ENCODE results near the gene FCMR. TPM values are rescaled to one million over a fixed set of nuclear protein-coding genes. Genes with fewer than 3 reads are reported as not detected.

FCMR gene
- total RNA-seq, 1 donor from 2014 or later: 24.5 TPM

DNA sequence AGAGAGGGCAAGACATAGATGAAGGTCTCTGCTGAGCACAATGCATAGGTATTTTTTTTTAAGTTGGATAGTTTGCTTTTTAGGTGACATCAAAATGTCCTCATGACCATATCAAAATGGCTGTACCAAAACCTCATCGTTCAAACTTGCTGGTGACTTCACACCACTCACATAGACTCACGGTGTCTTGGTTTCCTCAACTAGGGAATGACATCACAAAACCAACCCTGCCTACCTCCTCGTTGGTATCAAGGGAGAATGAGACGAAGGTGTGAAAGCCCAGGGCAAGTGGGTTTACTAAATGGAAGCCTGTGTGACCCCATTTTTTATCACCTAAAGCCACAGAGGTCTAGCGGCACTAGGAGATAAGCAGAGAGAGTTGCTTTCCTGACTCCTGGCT, 23.0 kb upstream of the FCMR start:
- Mint-ChIP-seq H3K4me1 (ENCODE audit: low read depth) (no peaks in the 10 kb centered on the region), H3K36me3 (ENCODE audit: low read depth) (no peaks in the 10 kb centered on the region), H3K4me3 (no peak overlapping the region), H3K27me3 (ENCODE audit: insufficient read depth) (peaks cover 12% of the 10 kb centered on the region), H3K9me3 (no peaks in the 10 kb centered on the region), H3K27ac (no peak overlapping the region)
- no peak for DNase-seq (ENCODE audit: low spot score)
- intact Hi-C loops (cut with micrococcal nuclease): no loop called here

- no peak for DNase-seq (ENCODE audit: low spot score)
- intact Hi-C loops (cut with micrococcal nuclease): no loop called here
- no peak overlapping the region for H3K4me3 Mint-ChIP-seq
- H3K9me3 Mint-ChIP-seq: no peaks in the 10 kb centered on the region
- H3K27ac Mint-ChIP-seq: no peak overlapping the region
- no peaks in the 10 kb centered on the region for H3K4me1 Mint-ChIP-seq (ENCODE audit: low read depth)
- H3K27me3 Mint-ChIP-seq (ENCODE audit: insufficient read depth): peaks cover 15% of the 10 kb centered on the region
- no peaks in the 10 kb centered on the region for H3K36me3 Mint-ChIP-seq (ENCODE audit: low read depth)
Observed at GRCh38 chr1:206941766-206942418, 20.2 kb upstream of the FCMR start.

DNA sequence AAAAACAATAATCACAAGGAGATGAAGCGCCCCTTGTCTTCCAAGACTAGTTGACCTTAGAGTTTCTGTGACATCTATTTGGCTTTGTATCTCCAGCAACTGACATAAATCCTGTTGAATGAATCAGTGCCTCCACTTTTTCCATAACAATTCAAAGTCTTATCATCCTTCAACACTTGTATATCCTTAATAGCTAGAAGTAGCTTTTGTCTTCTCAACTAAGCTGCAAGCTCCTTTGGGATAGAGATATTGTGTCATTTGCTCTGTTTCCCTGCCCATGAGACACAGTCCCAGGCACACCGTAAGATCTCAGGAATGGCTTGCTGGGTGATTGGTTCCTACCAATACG, 18.8 kb upstream of the FCMR start:
- Mint-ChIP-seq H3K27me3 (ENCODE audit: insufficient read depth) (peaks cover 15% of the 10 kb centered on the region), H3K9me3 (no peaks in the 10 kb centered on the region), H3K4me1 (ENCODE audit: low read depth) (no peaks in the 10 kb centered on the region), H3K36me3 (ENCODE audit: low read depth) (no peaks in the 10 kb centered on the region), H3K27ac (no peak overlapping the region), H3K4me3 (no peak overlapping the region)
- no peak for DNase-seq (ENCODE audit: low spot score)
- intact Hi-C loops (cut with micrococcal nuclease): no loop called here

DNA sequence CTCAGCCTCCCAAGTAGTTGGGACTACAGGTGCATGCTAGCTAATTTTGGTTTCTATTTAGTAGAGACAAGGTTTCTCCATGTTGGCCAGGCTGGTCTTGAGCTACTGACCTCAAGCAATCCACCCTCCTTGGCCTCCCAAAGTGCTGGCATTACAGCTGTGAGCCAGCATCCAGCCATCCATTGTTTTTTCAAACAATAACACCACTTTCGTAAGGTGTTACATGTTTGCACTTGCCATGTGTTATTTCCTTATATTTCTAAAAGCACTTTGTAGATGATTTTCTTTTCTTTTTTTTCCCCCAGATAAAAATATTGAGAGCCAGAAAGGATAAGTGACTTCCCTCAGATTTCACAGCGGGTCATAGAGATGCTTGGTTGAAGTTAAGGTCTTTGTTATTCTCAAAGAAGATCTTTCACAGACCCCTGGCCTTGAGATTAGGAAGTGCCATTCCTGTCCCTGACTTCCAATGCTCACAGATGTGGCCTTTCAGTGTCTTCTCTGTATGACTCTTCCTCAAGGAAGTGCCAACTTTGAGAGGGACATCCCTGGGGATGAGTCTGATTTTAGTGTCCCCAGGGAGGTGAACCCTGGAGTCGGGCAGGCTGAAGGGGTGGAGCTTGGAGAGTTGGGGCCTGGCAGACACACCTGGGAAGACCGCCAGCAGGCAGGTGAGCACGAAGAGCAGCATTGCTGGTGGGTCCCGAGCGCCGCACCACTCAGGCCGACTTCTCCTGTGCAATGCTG, 18.3 kb upstream of the FCMR start:
- Mint-ChIP-seq H3K9me3 (no peaks in the 10 kb centered on the region), H3K36me3 (ENCODE audit: low read depth) (no peaks in the 10 kb centered on the region), H3K27me3 (ENCODE audit: insufficient read depth) (peaks cover 11% of the 10 kb centered on the region), H3K4me3 (no peak overlapping the region), H3K27ac (no peak overlapping the region), H3K4me1 (ENCODE audit: low read depth) (no peaks in the 10 kb centered on the region)
- DNase-seq (ENCODE audit: low spot score): no peak
- intact Hi-C loops (cut with micrococcal nuclease): no loop called here

- Mint-ChIP-seq H3K27ac (no peak overlapping the region), H3K36me3 (ENCODE audit: low read depth) (no peaks in the 10 kb centered on the region), H3K4me3 (no peak overlapping the region), H3K4me1 (ENCODE audit: low read depth) (no peaks in the 10 kb centered on the region), H3K27me3 (ENCODE audit: insufficient read depth) (peaks cover 9% of the 10 kb centered on the region), H3K9me3 (no peaks in the 10 kb centered on the region)
- DNase-seq (ENCODE audit: low spot score): no peak
- intact Hi-C loops (cut with micrococcal nuclease): no loop called here
Observed at GRCh38 chr1:206939131-206939530, 17.4 kb upstream of the FCMR start.

- intact Hi-C loops (cut with micrococcal nuclease): no loop called here
- Mint-ChIP-seq H3K9me3 (no peaks in the 10 kb centered on the region), H3K4me3 (no peak overlapping the region), H3K4me1 (ENCODE audit: low read depth) (peaks cover 5% of the 10 kb centered on the region), H3K27me3 (ENCODE audit: insufficient read depth) (peaks cover 4% of the 10 kb centered on the region), H3K27ac (no peak overlapping the region), H3K36me3 (ENCODE audit: low read depth) (no peaks in the 10 kb centered on the region)
- DNase-seq (ENCODE audit: low spot score): no peak
Observed at GRCh38 chr1:206937425-206937824, 15.7 kb upstream of the FCMR start.

- H3K4me3 Mint-ChIP-seq: no peak overlapping the region
- no peaks in the 10 kb centered on the region for H3K36me3 Mint-ChIP-seq (ENCODE audit: low read depth)
- DNase-seq (ENCODE audit: low spot score): peak; percentile 28
- peaks cover 12% of the 10 kb centered on the region for H3K4me1 Mint-ChIP-seq (ENCODE audit: low read depth)
- no peaks in the 10 kb centered on the region for H3K9me3 Mint-ChIP-seq
- no peak overlapping the region for H3K27ac Mint-ChIP-seq
- intact Hi-C loops (cut with micrococcal nuclease): loop anchor here (1.0 kb wide), 2 partner anchors 47 to 143 kb away; no protein-coding TSS in a partner anchor
- H3K27me3 Mint-ChIP-seq (ENCODE audit: insufficient read depth): peaks cover 4% of the 10 kb centered on the region
Observed at GRCh38 chr1:206935491-206936067, 13.8 kb upstream of the FCMR start.

- intact Hi-C loops (cut with micrococcal nuclease): no loop called here
- Mint-ChIP-seq H3K4me3 (no peak overlapping the region), H3K27me3 (ENCODE audit: insufficient read depth) (peaks cover 4% of the 10 kb centered on the region), H3K4me1 (ENCODE audit: low read depth) (peaks cover 24% of the 10 kb centered on the region), H3K27ac (no peak overlapping the region), H3K9me3 (no peaks in the 10 kb centered on the region), H3K36me3 (ENCODE audit: low read depth) (no peaks in the 10 kb centered on the region)
- peak; percentile 37 for DNase-seq (ENCODE audit: low spot score)
Observed at GRCh38 chr1:206933333-206933945, 11.7 kb upstream of the FCMR start.

GRCh38 chr1:206932177-206932576, 10.4 kb upstream of the FCMR start:
- intact Hi-C loops (cut with micrococcal nuclease): no loop called here
- DNase-seq (ENCODE audit: low spot score): no peak
- Mint-ChIP-seq H3K4me1 (ENCODE audit: low read depth) (peaks cover 29% of the 10 kb centered on the region), H3K4me3 (no peak overlapping the region), H3K9me3 (no peaks in the 10 kb centered on the region), H3K27me3 (ENCODE audit: insufficient read depth) (no peaks in the 10 kb centered on the region), H3K27ac (no peak overlapping the region), H3K36me3 (ENCODE audit: low read depth) (no peaks in the 10 kb centered on the region)

GRCh38 chr1:206931709-206932108, 10.0 kb upstream of the FCMR start:
- Mint-ChIP-seq H3K9me3 (no peaks in the 10 kb centered on the region), H3K36me3 (ENCODE audit: low read depth) (no peaks in the 10 kb centered on the region), H3K27ac (no peak overlapping the region), H3K27me3 (ENCODE audit: insufficient read depth) (no peaks in the 10 kb centered on the region), H3K4me3 (no peak overlapping the region), H3K4me1 (ENCODE audit: low read depth) (peaks cover 29% of the 10 kb centered on the region)
- no peak for DNase-seq (ENCODE audit: low spot score)
- intact Hi-C loops (cut with micrococcal nuclease): no loop called here

GRCh38 chr1:206930210-206930798, 8.6 kb upstream of the FCMR start:
- Mint-ChIP-seq H3K27ac (peak overlapping the region; percentile 65), H3K4me3 (peak overlapping the region; percentile 10), H3K4me1 (ENCODE audit: low read depth) (peaks cover 29% of the 10 kb centered on the region), H3K36me3 (ENCODE audit: low read depth) (no peaks in the 10 kb centered on the region), H3K9me3 (no peaks in the 10 kb centered on the region), H3K27me3 (ENCODE audit: insufficient read depth) (no peaks in the 10 kb centered on the region)
- DNase-seq (ENCODE audit: low spot score): no peak
- intact Hi-C loops (cut with micrococcal nuclease): no loop called here

GRCh38 chr1:206929524-206929923, 7.8 kb upstream of the FCMR start:
- no peak for DNase-seq (ENCODE audit: low spot score)
- Mint-ChIP-seq H3K4me3 (no peak overlapping the region), H3K27ac (peak overlapping the region; percentile 50), H3K27me3 (ENCODE audit: insufficient read depth) (no peaks in the 10 kb centered on the region), H3K9me3 (no peaks in the 10 kb centered on the region), H3K4me1 (ENCODE audit: low read depth) (peaks cover 29% of the 10 kb centered on the region), H3K36me3 (ENCODE audit: low read depth) (no peaks in the 10 kb centered on the region)
- intact Hi-C loops (cut with micrococcal nuclease): loop anchor here (10.0 kb wide), 1 partner anchor 455 kb away; the partner anchor contains the start of gene IKBKE

DNA sequence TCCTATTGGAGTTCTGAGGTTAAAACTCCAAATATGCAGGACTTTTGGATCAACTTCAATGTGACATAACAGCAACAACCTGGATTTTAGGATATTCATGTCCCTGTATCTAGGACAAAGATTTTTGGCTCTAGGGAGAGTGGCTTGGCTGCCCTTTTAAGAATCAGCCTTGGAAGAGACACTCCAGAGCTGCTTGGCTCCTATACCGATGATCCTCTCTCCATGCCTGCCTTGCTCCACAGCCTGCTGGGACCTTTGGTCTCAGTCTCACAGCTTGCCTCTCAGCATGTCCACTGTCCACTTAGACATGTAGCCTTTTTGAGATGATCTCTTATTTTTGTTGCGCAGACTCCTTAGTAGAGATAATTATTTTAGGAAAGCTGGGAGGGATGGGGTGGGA, 4.5 kb upstream of the FCMR start:
- no peak for DNase-seq (ENCODE audit: low spot score)
- H3K4me1 Mint-ChIP-seq (ENCODE audit: low read depth): peaks cover 19% of the 10 kb centered on the region
- no peak overlapping the region for H3K27ac Mint-ChIP-seq
- no peaks in the 10 kb centered on the region for H3K36me3 Mint-ChIP-seq (ENCODE audit: low read depth)
- no peaks in the 10 kb centered on the region for H3K9me3 Mint-ChIP-seq
- H3K27me3 Mint-ChIP-seq (ENCODE audit: insufficient read depth): no peaks in the 10 kb centered on the region
- intact Hi-C loops (cut with micrococcal nuclease): loop anchor here (10.0 kb wide), 1 partner anchor 451 kb away; the partner anchor contains the start of gene IKBKE
- no peak overlapping the region for H3K4me3 Mint-ChIP-seq

All from activated T-helper 1 cell treated with anti-CD3 and anti-CD28 coated beads, Interleukin-12 subunit alpha, Interleukin-12 subunit beta, Interleukin-2, Interleukin-4 antibody, amounts not matched to agents 30 ng/mL and 10 ng/mL and 1 ng/mL, durations not matched to agents 14 hours and 24 hours and 36 hours (primary cell).